Measurements from ENCODE around the gene PPFIA1. TPM values are rescaled to one million over a fixed set of nuclear protein-coding genes. Genes with fewer than 3 reads are reported as not detected.

Gene PPFIA1
- total and polyA plus RNA-seq, 2 of the 13 experiments (the other 11 are each of a cell fraction or from before 2014, with no cell fraction given), result 29.9 to 45.2 TPM

- intact Hi-C loops (cut with micrococcal nuclease; ENCODE audit: unreplicated experiment) (no loop called here), in situ Hi-C loops (cut with HindIII; ENCODE audit: extremely low pct_ligation_motif_present, low pct_unique_long_range_greater_than_20kb) (no loop called here)
- ChIA-PET POLR2A (no interaction called here), CTCF (ENCODE audit: low intra/inter-chr PET ratio, low total read pairs) (no interaction called here)
- 98% methylated on average over 2 of the region's 2 CpGs for WGBS (ENCODE audit: low lambda C conversion rate)
- H4K20me1 ChIP-seq (ENCODE audit: insufficient read depth, low read length), result no peaks in the 10 kb centered on the region
- no peak overlapping the region for H3K4me3 ChIP-seq (replicated peaks in 1 of 3; ENCODE audit: insufficient read depth in 1 of 3, low read depth in 2 of 3, low read length in 3 of 3)
- H3K9ac ChIP-seq (ENCODE audit: insufficient read depth, low read depth, low read length), result no peak overlapping the region
- BruUV-seq (replicated peaks), result no TSS peak
- no peaks in the 10 kb centered on the region for H3K4me1 ChIP-seq (ENCODE audit: insufficient read depth, low read length)
- DNase-seq (ENCODE audit: low spot score), result no peak
- no peak for TF ChIP-seq SP5 (CRISPR knock-in tag; IDR thresholded peaks at IDR 0.05; ENCODE audit: borderline replicate concordance, low read depth)
- no peak for TF ChIP-seq POLR2A (IDR thresholded peaks at IDR 0.05; ENCODE audit: insufficient read depth in 1 of 2, low read depth in 2 of 2, low read length in 2 of 2)
- TF ChIP-seq ZBTB20 (CRISPR knock-in tag; IDR thresholded peaks at IDR 0.05; ENCODE audit: borderline replicate concordance, low read depth), result no peak
- no peak for TF ChIP-seq KDM5B (CRISPR knock-in tag; IDR thresholded peaks at IDR 0.05; ENCODE audit: borderline replicate concordance)
- no peak for TF ChIP-seq ZNF569 (CRISPR knock-in tag; IDR thresholded peaks at IDR 0.05; ENCODE audit: borderline replicate concordance)
- TF ChIP-seq ZMYM3 (CRISPR knock-in tag; IDR thresholded peaks at IDR 0.05), result no peak
- TF ChIP-seq NCOA2 (CRISPR knock-in tag; IDR thresholded peaks at IDR 0.05), result no peak
- TF ChIP-seq CHCHD3 (CRISPR knock-in tag; IDR thresholded peaks at IDR 0.05), result no peak
- no peak for TF ChIP-seq SYNCRIP (IDR thresholded peaks at IDR 0.05; ENCODE audit: insufficient read depth, low read depth, low read length)
- no peak for TF ChIP-seq SRSF9 (IDR thresholded peaks at IDR 0.05; ENCODE audit: borderline replicate concordance, insufficient read depth, low read depth, low read length, poor library complexity, severe bottlenecking)
- TF ChIP-seq ZNF570 (CRISPR knock-in tag; IDR thresholded peaks at IDR 0.05; ENCODE audit: borderline replicate concordance), result no peak
- TF ChIP-seq ZNF777 (CRISPR knock-in tag; IDR thresholded peaks at IDR 0.05), result no peak
- TF ChIP-seq ATF7 (IDR thresholded peaks at IDR 0.05), result no peak
- TF ChIP-seq ATF7 (CRISPR knock-in tag; IDR thresholded peaks at IDR 0.05), result no peak
- no peak for TF ChIP-seq HNRNPK (IDR thresholded peaks at IDR 0.05; ENCODE audit: low read depth, low read length, poor library complexity, severe bottlenecking)
- no peak for TF ChIP-seq DMTF1 (CRISPR knock-in tag; IDR thresholded peaks at IDR 0.05)
- no peak for ATAC-seq
- H3K36me3 ChIP-seq (replicated peaks in 1 of 2; ENCODE audit: control insufficient read depth in 1 of 2, insufficient read depth in 2 of 2, low read length in 2 of 2), result peaks cover 14 to 56% of the 10 kb centered on the region in 2 experiments
- no peaks in the 10 kb centered on the region for H3K27me3 ChIP-seq (ENCODE audit: control insufficient read depth in 1 of 2, insufficient read depth in 2 of 2, low read length in 2 of 2)
- H3K9me3 ChIP-seq (ENCODE audit: low read length), result no peaks in the 10 kb centered on the region
- no peak overlapping the region for H3K27ac ChIP-seq (ENCODE audit: extremely low read length, insufficient read depth, low read length)
- H3K79me2 ChIP-seq (ENCODE audit: insufficient read depth, low read length), result no peaks in the 10 kb centered on the region
- FAIRE-seq, result no peak
- H3K4me2 ChIP-seq (ENCODE audit: low read depth, low read length), result no peak overlapping the region
- no peak overlapping the region for H2AFZ ChIP-seq (ENCODE audit: low read length)
These were observed 93.7 kb downstream of the PPFIA1 start for GRCh38 chr11:70364178-70364577.

All from HepG2 (cell line).